HT1080 (cell line): ENCODE measurements around the gene THAP9. TPM values are rescaled to one million over a fixed set of nuclear protein-coding genes. Genes with fewer than 3 reads are reported as not detected.
"Not testable (repeated sequence)": the region's sequence is repeated elsewhere in the genome, so short reads cannot be mapped to it uniquely, and the experiment has no call there.

ENCODE experiments used
- DNase-seq: peaks from one replicate; pipeline ENCODE4 v3.0.0-alpha.2; 2015; ENCODE audit warnings: low read depth
- total RNA-seq: library from RNA; depleted of rRNA; stranded (reverse); fragments of >200 nt; shearing (Covaris generic); gene quantifications from 2 replicates; pipeline ENCODE4 v1.2.3, GENCODE V29; 2014

The THAP9 gene
- total RNA-seq, 1 experiment from 2014 or later: 2.1 TPM

DNA sequence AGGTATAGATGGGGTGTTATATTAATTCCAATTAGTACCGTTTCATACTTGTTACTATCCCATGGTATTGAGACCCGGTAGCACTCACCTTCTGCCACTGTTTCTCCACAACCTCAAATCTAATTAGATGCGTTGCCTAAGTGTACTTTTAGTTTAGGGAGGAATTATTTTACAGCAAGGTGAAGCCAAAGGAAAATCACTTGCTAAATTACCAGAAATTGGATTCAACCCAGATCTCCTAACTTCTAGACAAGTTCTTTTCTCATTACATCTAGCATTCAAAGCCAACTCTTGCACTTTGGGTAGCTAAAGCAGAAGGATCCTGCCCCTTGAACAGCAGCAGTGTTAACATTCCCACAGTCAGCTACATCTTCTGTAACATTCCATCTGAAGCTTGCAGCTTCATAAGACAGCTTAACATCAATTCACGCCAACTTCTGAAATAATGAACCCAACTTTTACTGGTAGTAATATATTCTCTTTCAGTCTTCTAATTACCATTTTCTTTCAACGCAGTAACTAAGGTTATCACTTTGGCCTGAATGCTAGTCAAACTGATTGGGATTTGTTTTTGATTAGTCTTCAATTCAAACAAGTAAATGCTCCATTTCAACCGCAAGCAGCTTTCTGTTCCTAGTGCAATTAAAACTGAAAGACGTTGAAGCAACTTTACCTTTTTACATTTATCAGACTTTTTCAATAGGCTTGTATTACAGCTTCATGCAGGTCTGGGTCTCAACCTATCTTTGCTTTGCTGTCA, 8.6 kb upstream of the THAP9 start:
- peak; percentile 10 for DNase-seq

DNA sequence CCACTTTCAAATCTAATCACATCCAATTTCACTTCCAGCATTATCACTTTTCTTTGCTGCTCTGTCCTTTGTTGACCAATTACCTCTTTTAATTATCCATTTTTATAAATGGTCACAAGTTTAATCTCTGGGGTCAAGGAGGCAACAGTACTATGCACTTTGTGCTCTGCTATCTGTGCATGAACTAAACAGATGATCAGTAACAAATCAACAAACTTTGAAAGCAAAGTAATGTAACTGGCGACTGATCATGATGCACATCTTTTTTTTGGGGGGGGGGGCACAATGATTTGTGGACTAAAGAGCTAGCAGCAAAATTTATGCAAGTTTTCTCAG, 8.1 kb upstream of the THAP9 start:
- DNase-seq: no peak

DNA sequence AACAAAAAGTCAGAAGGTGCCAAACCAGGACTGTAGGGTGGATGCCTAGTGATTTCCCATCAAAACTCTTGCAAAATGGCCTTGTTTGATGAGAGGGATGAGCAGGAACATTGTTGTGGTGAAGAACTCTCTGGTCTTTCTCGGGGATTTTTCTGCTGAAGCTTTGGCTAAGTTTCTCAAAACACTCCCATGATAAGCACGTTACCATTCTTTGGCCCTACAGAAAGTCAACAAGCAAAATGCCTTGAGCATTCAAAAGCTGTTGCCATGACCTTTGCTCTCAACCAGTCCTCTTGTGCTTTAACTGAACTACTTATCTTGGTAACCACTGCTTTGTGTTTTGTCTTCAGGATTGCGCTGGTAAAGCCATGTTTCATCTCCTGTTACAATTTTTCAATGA, 6.6 kb upstream of the THAP9 start:
- DNase-seq: no peak

DNA sequence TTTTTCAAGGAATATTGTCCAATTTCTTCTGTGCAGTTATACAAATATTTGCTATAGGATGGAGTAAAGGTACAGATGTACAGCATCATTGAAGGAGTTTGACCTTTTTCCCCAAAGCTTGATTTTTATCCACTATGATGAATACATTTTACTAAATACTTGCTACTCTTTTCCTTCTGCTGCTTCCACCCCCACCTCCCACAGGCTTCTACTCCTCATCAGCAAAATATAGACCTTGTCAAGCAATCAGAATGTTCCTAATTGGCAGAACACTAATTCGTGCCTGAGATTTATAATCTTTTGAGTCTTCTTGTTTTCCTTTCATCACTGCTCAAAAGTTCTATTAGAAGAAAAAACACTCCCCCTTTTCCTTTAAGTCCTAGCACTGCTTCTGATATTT, 3.8 kb upstream of the THAP9 start:
- DNase-seq: no peak

DNA sequence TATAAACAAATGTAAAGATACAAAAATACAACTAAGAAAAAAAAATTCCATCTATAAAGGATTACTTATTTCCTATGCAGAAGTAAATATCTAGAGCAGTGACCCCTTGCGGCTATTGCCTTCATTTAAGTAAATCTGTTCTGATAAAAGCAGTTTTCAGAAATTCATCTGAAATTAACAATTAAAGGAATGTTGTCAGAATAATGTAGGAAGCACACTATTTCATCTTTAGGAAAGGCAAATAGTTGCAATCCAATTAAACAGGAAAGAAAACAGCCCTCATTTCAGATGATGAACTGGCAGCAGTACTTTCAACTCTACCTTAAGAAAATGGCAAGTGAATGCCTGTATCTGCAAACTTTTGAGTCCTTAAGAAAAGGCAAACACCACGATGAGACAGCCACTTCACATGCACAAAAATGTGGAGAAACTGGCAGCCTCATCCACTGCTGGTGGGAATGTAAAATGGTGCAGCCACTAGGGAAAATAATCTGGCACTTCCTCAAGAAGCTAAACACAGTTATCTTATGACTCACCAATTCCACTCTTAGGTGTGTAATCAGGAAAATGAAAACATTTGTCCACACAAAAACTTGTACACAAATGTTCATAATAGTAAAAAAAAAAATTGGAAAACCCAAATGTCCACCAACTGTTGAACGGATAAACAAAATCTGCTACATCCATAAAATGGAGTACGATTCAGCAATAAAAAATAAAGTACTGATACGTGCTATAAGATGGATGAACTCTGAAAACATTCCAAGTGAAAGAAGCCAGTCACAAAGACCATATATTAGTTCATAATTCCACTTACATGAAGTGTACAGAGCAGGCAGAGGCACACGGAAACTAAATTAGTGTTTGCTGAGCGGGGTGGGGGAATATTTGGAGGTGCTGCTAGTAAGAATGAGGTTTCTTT, 2.0 kb upstream of the THAP9 start:
- DNase-seq: peak; percentile 58

DNA sequence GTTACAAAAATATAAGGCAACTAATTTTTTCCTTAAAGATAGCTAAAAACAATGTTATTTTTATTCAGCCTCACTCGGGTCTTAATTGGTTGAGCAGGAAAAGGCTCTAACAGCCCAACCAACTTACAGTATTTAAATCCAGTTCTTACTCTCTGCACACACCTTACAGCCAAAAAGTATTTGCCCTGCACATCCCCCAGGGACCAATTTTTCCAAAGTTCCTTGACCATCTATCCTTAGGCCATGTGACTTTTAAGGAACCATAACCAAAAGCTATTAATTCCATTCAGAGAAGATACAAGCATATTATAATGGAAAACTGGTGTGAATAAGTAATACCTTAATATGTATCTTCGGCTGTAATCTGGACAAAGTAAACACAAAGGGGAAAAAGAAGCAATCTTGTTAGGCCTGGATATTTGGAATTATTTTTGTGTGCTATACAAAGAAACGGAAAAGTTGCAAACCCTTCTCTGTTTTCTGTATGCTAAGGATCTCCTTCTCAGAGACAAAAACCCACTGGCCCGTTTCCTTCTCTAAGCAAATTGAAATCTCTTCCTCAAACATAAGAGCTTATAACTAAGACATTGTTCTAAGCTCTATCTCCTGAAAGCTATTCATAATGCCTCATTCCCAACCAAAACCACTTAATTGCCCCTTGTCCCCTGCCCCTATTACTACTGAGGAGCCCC, 1.0 kb upstream of the THAP9 start:
- no peak for DNase-seq

DNA sequence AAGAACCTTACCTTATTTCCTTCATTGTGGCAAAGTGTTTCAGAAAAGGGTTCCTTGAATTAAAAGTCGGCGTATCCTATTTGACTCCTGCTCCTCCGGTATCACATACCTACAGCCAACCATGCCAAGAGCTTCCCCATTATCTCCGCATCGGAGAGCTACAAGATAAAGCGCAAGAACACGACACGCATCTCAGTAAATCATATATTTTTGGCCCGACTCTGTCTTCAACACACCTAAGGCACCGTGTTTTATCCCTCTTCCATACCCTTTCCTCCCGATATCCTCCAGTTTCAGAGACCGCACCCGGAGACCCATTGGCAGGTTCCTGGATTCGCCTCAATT, 497 bp upstream of the THAP9 start:
- DNase-seq: no peak

DNA sequence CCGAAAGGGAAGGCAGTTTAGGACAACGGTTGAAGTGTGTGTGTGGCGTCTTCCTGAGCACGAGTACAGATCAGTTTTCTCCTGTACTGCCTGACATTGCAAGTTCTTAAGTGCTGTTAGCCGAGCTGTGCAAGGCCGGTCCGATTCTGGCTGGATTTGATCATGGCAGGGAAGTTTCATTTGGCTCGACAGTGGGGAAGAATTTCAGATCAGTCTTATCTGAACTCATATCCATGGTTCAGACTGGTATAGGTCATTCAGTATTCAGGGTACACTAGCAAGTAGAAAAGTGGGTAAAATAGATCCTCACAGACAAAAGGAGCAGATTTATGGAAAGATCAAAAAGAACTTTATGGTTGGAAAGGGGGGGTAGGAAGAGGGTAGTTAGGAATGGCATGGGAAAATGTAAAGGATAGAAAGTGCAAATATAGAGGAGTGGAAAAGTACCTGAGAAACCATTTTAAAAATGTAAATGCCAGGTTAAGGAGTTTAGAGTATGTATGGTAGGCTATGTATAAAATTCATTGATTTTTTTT, 716 bp downstream of the THAP9 start:
- no peak for DNase-seq

DNA sequence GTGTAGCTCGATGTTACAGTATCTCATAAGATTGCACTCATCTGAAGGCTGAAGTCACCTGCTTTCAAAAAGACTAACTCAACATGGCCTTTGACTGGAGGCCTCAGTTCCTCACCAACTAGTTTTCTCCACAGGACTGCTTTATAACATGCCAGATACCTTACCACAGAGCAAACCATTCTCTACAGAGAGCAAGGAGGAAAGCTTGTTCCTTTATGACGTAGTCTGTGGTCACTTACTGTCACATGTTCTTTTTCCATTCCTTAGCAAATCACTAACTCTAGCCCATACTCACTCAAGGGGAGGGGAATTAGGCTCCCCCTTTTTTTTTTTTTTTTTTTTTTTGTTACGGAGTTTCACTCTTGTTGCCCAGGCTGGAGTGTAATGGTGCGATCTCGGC, 3.2 kb downstream of the THAP9 start:
- no peak for DNase-seq

DNA sequence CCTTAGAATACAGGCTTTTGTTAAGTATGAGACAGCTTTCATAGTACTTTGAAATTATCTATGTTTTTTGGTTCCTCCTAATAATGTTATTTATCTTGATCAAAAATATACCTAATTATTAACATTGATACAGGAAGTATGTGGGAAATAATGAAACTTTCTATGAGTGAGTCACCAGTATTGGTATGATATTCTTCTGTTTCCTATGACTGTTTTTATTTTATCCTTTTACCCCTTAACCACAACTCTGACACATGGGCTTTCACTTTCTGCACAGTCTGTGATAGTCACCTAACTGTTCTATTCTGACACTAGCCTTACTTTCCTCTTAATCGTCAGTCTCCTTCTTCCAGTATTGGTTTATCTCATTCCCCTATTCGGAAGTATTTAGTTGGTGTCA, 4.7 kb downstream of the THAP9 start:
- DNase-seq: peak; percentile 81

DNA sequence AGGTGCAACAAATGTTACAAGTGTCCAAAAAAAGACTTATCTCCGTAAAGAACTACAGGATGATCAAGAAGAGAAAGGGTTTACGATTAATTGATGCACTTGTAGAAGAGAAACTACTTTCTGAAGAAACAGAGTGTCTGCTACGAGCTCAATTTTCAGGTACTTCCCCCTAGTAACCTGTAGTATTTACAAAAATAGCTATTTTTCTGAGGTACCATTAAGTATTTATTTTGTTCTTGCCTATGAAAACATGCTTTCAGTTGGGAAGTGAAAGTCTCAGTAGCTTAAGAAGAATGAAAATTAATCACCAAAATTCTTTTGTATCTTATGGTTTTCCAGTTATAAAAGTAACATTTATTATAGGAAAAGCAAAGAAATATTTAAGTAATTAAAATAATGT, 5.9 kb downstream of the THAP9 start:
- no peak for DNase-seq

DNA sequence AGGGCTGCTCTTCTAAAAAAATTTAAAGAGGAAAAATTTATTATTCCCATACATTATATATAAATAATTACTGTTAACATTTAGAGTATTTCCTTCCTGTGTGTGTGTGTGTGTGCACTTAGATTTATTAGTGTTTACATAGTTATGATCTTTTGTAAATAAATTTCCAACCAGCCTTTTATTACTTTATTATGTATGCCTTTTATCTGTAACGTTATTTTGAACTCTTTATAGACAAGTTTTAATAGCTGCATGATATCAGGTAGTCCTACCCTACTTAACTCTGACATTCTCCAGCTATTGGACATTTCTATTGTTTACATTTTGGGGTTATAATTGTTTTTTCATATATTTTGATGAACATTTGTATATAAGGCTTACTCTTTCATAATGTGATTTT, 8.8 kb downstream of the THAP9 start:
- DNase-seq: no peak

DNA sequence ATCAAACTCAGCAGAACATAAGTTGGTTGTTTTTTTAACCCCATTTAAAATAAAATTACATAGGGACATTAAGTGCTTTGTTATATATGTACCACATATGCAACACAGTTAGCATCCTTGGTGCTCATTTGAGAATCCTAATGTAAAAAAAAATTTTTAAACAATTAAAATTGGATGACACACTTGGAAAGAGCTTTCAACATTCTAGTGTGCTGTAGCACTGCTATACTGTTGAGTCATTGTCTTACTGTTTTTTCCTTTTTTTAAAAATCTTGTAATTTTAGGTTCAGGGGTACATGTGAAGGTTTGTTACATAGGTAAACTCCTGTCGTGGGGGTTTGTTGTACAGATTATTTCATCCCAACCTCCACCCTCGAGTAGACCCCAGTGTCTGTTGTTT, 12.8 kb downstream of the THAP9 start:
- no peak for DNase-seq

DNA sequence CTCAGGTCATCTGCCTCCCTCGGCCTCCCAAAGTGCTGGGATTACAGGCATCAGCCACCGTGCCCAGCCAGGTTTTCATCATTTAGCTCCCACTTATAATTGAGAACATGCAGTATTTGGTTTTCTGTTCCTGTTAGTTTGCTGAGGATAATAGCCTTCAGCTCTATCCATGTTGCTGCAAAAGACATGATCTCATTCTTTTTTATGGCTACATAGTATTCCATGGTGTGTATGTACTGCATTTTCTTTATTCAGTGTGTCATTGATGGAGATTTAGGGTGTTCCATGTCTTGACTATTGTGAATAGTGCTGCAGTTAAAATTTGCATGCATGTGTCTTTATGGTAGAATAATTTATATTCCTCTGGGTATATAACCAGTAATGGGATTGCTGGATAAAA, 13.4 kb downstream of the THAP9 start:
- DNase-seq: not testable (repeated sequence)

DNA sequence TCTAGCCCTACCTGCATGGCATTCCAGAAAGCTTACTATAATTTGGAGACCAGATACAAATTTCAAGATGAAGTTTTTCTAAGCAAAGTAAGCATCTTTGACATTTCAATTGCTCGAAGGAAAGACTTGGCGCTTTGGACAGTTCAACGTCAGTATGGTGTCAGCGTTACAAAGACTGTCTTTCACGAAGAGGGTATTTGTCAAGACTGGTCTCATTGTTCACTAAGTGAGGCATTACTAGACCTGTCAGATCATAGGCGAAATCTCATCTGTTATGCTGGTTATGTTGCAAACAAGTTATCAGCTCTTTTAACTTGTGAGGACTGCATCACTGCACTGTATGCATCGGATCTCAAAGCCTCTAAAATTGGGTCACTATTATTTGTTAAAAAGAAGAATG, 17.6 kb downstream of the THAP9 start:
- DNase-seq: no peak

DNA sequence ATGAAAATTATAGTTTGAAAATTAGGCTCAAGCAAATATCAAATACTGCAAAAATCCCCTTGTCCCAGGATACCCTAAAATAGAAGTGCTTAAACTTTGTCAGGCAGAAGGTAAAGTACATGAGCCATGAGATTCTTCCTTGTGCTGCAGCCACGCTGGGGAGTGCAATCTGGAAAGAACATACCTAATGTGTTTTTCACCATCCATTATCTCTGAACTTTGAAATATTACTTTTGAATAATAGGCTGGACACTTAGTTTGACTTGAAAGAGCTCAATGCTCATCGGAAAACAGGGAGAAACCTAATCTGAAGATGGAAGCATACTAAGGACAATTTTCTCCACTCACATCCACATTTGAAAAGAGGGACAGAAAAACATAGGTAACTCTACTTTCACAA, 18.9 kb downstream of the THAP9 start:
- DNase-seq: no peak

DNA sequence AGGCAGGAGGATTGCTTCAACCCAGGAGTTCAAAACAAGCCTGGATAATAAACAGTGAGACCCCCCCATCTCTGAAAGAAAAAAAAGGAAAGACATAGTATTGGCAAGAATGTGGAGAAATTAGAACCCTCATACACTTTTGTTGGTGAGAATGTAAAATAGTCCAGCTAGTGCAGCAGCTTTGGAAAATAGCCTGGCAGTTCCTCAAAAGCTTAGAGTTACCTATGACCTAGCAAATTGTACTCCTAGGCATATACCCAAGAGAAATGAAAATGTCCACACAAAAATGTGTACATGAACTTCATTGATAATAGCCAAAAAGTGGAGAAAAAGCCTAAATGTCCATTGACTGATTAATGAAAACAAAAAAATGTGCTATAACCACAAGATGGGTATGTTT, 21.3 kb downstream of the THAP9 start:
- DNase-seq: no peak

DNA sequence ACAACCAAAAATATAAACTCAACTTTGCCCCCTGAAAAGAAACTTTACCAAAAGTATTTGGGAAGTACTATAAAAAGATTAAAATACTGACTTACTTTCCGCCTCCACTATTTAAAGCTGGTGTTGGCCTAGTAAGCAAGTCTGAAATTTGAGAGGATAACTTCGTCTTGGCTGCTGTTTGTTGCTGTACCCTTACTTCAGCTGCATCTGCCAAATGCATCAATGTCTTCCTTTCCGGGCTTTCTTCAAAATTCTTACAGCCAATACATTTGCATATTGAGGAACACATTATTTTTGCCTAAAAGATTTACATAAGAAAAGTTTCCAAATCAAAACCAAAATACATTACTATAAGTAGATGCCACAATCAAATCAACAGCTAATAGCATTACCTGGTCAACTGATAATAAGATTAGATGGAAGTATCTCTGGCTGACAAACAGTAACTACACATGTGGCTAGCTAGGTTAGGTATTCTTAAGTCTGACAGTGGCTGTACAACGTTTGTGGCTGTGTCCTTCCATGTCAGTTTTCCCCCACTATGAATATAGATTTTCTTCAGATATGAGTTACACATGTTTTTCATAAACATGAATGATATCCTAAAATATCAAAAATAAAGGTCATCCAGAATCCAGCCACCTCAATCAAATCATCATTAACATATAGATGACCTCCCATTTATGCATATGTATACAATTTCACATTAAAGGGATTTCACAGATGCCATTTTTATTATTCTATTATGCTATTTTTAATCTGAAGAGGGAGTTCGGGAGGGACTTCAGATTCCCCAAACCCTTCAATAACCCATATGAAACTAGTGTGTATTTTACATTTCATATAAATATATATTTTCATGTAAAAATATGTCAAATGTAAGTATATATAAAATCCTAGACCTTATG, 30.6 kb downstream of the THAP9 start:
- no peak for DNase-seq

DNA sequence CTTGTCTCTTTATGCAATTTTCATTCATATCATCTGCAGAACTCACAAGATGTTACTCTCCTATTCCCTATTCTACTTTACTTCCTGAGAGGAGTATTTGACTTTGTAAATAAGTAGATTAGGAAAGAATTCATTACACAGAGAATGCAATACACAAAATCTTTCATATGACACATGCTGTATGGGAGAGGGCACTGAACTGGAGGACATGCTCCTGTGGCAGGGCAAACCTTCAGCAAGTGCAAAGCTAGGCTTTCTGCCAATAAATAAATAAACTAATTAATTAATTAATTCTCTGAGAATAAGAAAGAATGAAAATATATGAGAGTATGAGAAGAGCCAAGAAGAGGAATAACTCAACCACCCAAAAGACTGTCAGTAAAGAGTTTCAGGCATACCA, 33.9 kb downstream of the THAP9 start:
- no peak for DNase-seq

DNA sequence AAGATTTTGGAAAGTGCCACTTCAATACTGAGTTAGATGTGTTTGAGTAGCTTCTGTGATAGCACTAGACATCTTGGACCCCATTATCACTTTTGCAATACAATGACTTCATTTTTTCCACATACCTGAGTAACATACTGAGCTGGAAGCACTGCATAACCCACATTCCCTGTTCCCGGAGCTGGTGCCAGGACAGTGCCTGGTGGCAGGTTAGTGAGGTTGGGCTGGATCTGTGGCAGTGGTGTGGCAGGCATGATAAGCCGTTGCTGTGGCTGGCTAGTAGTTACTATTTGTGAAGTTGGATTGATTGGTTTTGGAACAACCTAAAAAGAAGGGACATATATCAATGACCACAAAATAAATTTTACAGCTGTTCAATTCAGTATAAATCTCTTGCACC, 38.9 kb downstream of the THAP9 start:
- DNase-seq: no peak

DNA sequence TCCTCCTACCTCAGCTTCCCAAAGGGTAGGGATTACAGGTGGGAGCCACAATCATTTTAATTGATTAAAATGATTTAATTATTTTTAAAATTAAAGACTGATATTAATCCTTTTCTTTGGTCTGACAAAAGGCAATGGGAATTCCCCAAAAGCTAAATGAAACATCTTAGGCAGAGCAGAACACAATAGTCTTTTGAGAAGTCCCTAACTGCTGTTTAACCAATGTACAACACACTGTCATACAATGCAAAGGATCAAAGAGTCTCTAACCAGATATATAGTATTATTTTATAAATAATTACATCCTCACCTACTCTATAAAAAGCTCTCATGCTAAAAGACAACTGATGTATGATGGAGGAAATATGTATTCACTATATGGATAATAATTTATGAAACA, 47.0 kb downstream of the THAP9 start:
- no peak for DNase-seq
